ENCODE data around the gene EZR. TPM values are rescaled to one million over a fixed set of nuclear protein-coding genes. Genes with fewer than 3 reads are reported as not detected.

EZR gene
- total RNA-seq, 1 donor from 2014 or later, result 204 TPM

DNA sequence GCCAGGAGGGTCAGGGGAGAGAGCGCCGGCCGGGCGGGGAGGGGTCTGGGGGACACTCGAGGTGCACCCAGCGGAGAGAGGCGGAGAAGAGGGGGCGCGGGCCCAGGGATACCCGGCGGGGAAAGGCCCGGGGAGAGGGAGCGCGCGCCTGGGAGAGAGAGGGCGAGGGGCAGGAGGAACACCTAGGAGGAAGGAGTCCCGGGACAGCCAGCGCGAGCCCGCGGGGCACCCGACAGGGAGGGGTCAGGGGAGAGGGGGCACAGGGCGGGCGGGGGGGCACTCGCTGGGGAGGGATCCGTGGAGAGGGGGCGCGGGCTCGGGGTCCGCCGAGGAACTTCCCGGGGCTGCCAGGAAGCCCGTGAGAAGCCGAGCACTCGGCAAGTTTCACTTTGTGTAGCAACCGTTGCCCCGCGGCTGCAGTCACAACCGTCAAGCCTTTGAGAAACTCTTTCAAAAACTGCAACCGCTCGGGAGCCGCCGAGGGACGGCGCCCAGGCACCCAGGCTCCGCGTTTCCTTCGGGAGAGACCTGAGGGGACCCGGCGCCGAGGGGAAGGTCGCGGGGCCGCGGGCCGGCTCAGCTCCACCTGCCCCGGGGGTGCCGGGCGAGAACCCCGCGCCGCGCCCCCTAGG lies 471 bp downstream of the EZR start:
- peak; percentile 93 for DNase-seq
- Mint-ChIP-seq H3K4me1 (peaks cover 38% of the 10 kb centered on the region), H3K27me3 (no peaks in the 10 kb centered on the region), H3K9me3 (no peaks in the 10 kb centered on the region), H3K27ac (peak overlapping the region; percentile 86), H3K36me3 (ENCODE audit: low read depth) (peaks cover 40% of the 10 kb centered on the region), H3K4me3 (peak overlapping the region; percentile 88)
- intact Hi-C loops (cut with micrococcal nuclease), result loop anchor here (1.0 to 2.0 kb wide), 3 partner anchors 32 to 166 kb away; no protein-coding TSS in a partner anchor

DNA sequence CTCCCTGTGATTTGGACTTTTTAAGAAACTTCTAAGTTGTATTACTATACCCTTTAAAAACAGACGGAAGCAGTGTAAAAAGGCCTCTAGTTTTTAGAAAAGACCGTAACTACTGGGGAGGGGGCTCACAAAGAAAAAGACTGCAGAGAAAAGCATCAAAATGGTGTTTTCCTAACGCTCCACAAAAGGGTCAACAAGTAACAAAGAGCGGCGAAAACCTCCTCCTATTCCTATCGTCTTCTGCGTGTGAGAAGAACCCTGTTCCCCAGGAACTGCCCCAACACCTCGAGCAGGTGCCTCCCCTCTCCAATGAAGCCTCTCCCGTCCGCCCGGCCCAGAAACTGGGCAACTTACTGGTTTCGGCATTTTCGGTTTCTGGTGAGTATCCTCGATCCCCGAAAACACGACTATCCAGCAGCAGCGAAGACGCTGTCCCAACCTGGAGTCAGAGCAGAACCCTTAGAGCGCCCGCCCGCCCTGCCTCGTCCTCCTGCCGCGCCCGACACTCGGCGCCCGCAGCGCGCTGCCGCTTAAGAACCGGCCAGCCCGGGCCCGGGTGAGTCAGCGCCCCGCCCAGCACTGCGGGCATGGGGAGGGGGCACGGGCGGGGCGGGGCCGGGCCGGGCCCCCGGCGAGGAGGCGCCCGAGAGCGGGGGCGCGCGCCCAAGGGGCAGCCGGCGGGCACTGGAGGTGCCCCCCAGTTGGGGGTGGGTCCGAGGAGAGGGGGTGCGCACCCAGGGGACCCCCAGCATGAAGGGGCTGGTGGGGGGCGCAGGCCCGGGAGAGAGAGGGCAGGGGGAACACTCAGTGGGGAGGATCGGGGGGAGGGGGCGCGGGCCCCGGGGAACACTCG lies 1.2 kb downstream of the EZR start:
- peaks cover 46% of the 10 kb centered on the region for H3K4me1 Mint-ChIP-seq
- peak; percentile 95 for DNase-seq
- intact Hi-C loops (cut with micrococcal nuclease), result loop anchor here (1.0 to 2.0 kb wide), 3 partner anchors 32 to 165 kb away; no protein-coding TSS in a partner anchor
- peak overlapping the region; percentile 88 for H3K4me3 Mint-ChIP-seq
- H3K27ac Mint-ChIP-seq, result peak overlapping the region; percentile 86
- H3K9me3 Mint-ChIP-seq, result peaks cover 2% of the 10 kb centered on the region
- H3K27me3 Mint-ChIP-seq, result no peaks in the 10 kb centered on the region
- peaks cover 45% of the 10 kb centered on the region for H3K36me3 Mint-ChIP-seq (ENCODE audit: low read depth)

DNA sequence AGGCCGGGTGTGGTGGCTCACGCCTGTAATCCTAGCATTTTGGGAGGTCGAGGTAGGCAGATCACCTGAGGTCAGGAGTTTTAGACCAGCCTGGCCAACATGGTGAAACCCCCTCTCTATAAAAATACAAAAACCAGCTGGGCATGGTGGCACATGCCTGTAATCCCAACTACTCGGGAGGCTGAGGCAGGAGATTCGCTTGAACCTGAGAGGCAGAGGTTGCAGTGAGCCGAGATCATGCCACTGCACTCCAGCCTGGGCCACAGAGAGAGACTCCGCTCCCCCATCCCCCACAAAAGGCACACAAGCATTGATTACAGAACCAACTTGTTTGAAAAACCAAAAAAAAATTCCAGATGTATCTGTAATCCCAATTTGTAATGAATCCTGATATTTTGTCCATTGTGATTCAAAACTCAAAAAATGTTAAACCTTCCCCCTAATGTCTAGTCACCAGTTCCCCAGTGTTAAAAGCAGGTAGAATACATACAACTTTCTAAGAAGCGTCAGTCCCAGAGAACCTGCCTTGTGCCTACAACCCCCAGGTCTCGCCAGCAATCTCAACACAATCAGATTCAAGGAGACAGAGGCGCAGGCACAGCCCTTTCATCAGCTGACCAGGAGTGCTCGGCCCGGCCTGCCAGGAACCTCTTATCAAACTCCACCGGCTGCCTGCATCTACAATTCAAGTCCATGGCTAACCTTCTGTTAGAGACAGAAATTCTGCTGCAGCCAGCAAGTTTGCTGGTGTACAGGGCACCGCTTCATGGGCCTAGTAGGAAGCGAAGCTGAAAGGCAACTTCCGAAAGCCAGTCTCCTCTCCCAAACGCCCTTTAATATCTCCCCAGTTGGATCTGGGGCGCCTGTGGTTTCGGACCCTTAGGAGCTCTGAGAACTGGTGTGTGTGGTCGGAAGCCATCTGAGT lies 2.1 kb downstream of the EZR start:
- DNase-seq, result peak; percentile 82
- Mint-ChIP-seq H3K4me3 (peak overlapping the region; percentile 88), H3K27ac (peak overlapping the region; percentile 86), H3K27me3 (no peaks in the 10 kb centered on the region), H3K9me3 (peaks cover 5% of the 10 kb centered on the region), H3K36me3 (ENCODE audit: low read depth) (peaks cover 53% of the 10 kb centered on the region), H3K4me1 (peaks cover 52% of the 10 kb centered on the region)
- intact Hi-C loops (cut with micrococcal nuclease), result no loop called here

DNA sequence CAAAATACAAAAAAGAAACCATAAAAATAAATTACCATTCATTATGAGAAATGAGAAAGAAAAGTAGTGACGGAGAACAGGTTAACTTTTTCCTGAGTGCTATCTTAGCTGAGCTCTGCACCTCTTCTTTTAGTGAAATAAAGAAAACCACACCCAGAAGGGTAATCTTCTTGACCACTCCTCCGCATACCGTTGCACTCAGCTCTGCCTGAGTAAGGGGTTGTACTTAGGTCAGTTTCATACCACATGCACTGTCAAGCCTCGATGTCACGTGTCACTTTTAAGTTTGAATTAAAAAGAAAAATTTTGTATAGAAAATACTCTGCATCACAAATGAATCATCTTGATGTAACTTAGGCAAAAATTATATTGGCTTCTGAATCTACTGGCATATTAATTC lies 2.8 kb downstream of the EZR start:
- DNase-seq, result peak; percentile 73
- H3K4me3 Mint-ChIP-seq, result peak overlapping the region; percentile 88
- intact Hi-C loops (cut with micrococcal nuclease), result no loop called here
- H3K4me1 Mint-ChIP-seq, result peaks cover 58% of the 10 kb centered on the region
- H3K36me3 Mint-ChIP-seq (ENCODE audit: low read depth), result peaks cover 59% of the 10 kb centered on the region
- no peaks in the 10 kb centered on the region for H3K27me3 Mint-ChIP-seq
- H3K27ac Mint-ChIP-seq, result peak overlapping the region; percentile 86
- peaks cover 5% of the 10 kb centered on the region for H3K9me3 Mint-ChIP-seq

DNA sequence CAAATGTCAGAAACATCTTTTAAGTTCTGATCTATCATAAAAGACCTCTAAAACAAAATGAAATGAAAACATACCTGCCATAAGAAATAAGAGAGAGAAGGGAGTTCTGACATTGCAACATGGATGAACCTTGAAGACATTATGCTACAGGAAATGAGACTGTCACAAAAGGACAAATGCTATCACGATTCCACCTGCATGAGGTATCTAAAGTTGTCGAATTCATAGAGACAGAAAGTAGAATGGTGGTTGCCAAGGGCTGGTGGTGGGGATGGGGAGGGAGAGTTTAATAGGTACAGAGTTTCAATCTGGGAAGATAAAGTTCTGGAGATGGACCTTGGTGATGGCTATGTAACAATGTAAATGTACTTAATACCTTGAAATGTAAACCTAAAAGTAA lies 3.3 kb downstream of the EZR start:
- intact Hi-C loops (cut with micrococcal nuclease), result loop anchor here (1.0 to 2.0 kb wide), 2 partner anchors 11 to 19 kb away; no protein-coding TSS in a partner anchor

DNA sequence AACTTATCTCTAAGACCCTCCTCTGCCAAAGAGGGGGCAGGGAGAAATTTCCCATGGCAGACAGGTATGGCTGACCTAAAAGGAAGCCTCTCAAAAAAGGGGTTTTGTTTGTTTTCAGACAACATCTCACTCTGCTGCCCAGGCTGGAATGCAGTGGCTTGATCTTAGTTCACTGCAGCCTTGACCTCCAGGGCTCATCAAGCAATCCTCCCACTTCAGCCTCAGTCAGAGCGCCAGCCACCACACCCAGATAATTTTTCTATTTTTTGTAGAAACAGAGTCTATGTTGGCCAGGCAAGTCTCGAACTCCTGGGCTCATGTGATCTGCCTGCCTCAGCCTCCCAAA lies 3.8 kb downstream of the EZR start:
- intact Hi-C loops (cut with micrococcal nuclease), result loop anchor here (1.0 to 2.0 kb wide), 2 partner anchors 10 to 19 kb away; no protein-coding TSS in a partner anchor
- Mint-ChIP-seq H3K27me3 (no peaks in the 10 kb centered on the region), H3K27ac (peak overlapping the region; percentile 86), H3K36me3 (ENCODE audit: low read depth) (peaks cover 68% of the 10 kb centered on the region), H3K4me1 (peaks cover 65% of the 10 kb centered on the region), H3K9me3 (peaks cover 5% of the 10 kb centered on the region), H3K4me3 (peak overlapping the region; percentile 88)
- DNase-seq, result no peak

More for the DNA sequence above, 3.3 kb downstream of the EZR start:
- peaks cover 5% of the 10 kb centered on the region for H3K9me3 Mint-ChIP-seq
- peaks cover 60% of the 10 kb centered on the region for H3K4me1 Mint-ChIP-seq
- peak overlapping the region; percentile 88 for H3K4me3 Mint-ChIP-seq
- H3K36me3 Mint-ChIP-seq (ENCODE audit: low read depth), result peaks cover 62% of the 10 kb centered on the region
- no peaks in the 10 kb centered on the region for H3K27me3 Mint-ChIP-seq
- peak; percentile 68 for DNase-seq
- H3K27ac Mint-ChIP-seq, result peak overlapping the region; percentile 86

DNA sequence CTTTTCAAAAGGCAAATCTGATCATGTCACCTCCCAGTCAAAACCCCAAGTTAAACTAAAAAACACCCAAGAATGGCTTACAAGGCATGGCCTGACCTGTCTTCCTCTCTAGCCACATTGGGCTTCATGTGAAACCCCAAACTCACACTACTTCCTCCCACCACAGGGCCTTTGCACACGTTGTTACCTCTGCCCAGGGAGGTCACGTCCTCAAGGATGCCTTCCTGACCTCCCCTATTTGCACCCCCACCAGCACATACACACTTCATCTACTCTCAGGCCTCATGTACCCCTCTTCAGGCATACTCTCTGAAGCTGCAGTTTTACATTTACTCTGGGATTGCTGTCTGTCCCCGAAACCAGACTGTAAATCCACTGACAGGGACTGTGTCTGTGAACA lies 6.1 kb downstream of the EZR start:
- peak; percentile 73 for DNase-seq
- Mint-ChIP-seq H3K4me1 (peaks cover 76% of the 10 kb centered on the region), H3K9me3 (peaks cover 5% of the 10 kb centered on the region), H3K27me3 (no peaks in the 10 kb centered on the region), H3K36me3 (ENCODE audit: low read depth) (peaks cover 84% of the 10 kb centered on the region), H3K27ac (peak overlapping the region; percentile 59), H3K4me3 (peak overlapping the region; percentile 88)
- intact Hi-C loops (cut with micrococcal nuclease), result no loop called here

DNA sequence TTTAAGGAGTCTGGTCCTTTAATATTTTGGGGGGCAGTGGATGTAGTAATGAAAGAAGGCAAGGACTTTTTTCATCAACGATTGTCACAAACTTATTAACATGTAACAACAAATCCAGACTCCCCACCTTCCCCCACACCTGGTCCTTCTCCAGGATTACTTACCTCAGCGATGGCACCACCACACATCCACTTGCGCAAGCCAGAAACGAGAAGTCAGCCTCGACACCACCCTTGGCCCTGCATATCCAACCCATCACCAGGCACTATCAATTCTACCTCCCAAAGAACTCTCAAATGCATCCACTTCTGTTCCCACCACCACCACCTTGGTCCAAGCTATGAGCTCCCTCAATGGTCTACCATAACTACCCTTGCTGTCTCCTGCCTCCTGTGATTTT lies 6.6 kb downstream of the EZR start:
- Mint-ChIP-seq H3K36me3 (ENCODE audit: low read depth) (peaks cover 86% of the 10 kb centered on the region), H3K27ac (peak overlapping the region; percentile 59), H3K4me3 (peak overlapping the region; percentile 88), H3K27me3 (no peaks in the 10 kb centered on the region), H3K4me1 (peaks cover 80% of the 10 kb centered on the region), H3K9me3 (peaks cover 5% of the 10 kb centered on the region)
- intact Hi-C loops (cut with micrococcal nuclease), result no loop called here
- no peak for DNase-seq

DNA sequence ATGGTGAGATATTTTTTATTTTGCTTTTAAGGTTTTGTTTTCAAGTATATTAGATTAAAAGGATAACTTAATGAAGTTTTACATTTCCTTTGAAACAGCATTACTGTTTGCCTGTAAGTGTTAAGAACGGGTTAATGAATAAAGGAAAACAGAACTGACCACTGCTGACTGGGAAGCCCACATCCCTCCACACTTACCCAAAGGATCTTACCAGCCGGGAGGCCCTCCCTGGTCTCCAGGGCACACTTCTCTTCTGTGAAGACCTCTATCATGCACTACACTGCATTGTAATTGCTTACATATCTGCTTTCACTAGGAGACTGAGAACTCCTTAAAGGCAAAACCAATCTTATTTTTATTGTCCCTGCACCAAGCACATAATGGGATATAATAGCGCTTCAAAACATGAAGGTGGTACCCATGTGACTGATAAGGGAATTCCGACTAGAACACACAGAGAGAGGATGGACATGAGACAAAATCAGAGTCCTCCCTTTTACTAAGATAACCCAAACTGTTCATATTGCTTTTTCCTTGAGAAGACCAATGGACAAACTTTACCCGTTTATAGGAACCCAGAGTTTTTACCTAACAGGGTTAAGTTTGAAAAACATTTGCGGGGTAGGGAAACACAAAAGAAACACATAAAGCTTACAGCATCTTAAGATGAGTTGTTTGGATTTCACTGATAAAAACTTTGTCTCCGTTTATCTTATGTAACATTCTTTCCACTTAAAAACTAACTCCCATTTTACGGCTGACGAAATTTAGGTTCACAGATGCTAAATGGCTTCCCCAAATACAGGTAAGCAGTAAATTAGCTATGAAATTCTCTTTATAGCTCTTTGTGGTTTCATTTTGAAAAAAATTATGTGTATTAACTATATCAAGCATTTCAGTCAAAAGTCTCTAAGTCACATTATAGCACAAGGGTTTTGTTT lies 8.7 kb downstream of the EZR start:
- Mint-ChIP-seq H3K27me3 (no peaks in the 10 kb centered on the region), H3K27ac (peak overlapping the region; percentile 38), H3K4me1 (peaks cover 85% of the 10 kb centered on the region), H3K4me3 (no peak overlapping the region), H3K36me3 (ENCODE audit: low read depth) (peaks cover 84% of the 10 kb centered on the region), H3K9me3 (peaks cover 5% of the 10 kb centered on the region)
- DNase-seq, result no peak
- intact Hi-C loops (cut with micrococcal nuclease), result no loop called here

DNA sequence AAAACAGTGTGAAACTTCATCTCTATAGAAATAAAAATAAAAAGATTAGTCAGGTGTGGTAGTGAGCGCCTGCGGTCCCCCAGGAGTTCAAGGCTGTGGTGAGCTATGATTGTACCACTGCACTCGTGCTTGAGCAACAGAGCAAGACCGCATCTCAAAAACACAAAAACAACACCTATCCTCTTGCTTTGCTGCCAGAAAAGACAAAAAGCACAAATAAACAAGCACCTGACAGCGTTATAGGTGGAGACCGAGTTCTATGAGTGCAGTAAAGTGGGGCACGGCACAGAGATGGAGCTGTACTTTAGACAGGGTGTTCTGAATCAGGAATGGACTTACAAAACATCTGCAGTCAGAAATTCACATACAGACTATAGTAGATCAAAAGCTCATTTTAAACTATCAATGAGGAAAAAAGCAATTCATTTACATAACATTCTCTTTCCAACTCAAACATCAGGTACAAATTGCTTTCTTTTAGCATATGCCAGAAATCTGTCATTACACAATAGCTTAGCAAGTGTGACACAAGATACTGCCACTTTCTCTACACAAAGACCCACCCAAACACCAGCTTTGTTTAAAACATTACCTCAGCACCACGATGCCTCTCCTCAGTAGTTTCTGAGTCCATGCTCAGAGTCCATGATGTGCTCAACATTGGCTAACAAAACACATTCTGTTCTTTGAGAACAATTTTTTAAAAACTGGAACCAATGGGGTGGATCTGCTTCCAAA lies 10.1 kb downstream of the EZR start:
- no peak for DNase-seq
- H3K27ac Mint-ChIP-seq, result no peak overlapping the region
- no peaks in the 10 kb centered on the region for H3K27me3 Mint-ChIP-seq
- H3K4me1 Mint-ChIP-seq, result peaks cover 83% of the 10 kb centered on the region
- peaks cover 73% of the 10 kb centered on the region for H3K36me3 Mint-ChIP-seq (ENCODE audit: low read depth)
- H3K9me3 Mint-ChIP-seq, result peaks cover 5% of the 10 kb centered on the region
- H3K4me3 Mint-ChIP-seq, result no peak overlapping the region
- intact Hi-C loops (cut with micrococcal nuclease), result no loop called here

DNA sequence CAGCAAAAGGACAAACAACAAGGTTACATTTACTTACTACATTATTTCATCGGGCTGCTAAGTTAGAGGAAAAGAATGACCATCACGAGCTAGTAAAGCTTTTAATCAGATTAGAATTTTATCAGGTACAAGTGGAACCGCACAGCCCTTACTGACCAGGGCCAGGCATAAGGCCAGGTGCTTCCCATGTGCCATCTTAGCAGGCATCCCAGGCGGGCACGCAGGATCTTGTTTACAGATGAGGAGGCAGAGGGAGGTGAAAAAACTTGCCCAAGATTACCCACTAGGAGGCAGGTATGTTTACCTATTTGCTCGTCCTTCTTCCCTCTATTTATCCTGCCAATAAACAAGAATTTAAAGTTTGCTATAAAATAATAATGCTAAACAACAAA lies 10.7 kb downstream of the EZR start:
- H3K4me1 Mint-ChIP-seq, result peaks cover 83% of the 10 kb centered on the region
- no peak overlapping the region for H3K4me3 Mint-ChIP-seq
- DNase-seq, result no peak
- intact Hi-C loops (cut with micrococcal nuclease), result no loop called here
- H3K27me3 Mint-ChIP-seq, result no peaks in the 10 kb centered on the region
- peak overlapping the region; percentile 40 for H3K27ac Mint-ChIP-seq
- H3K9me3 Mint-ChIP-seq, result peaks cover 5% of the 10 kb centered on the region
- peaks cover 69% of the 10 kb centered on the region for H3K36me3 Mint-ChIP-seq (ENCODE audit: low read depth)
